CD4-positive, alpha-beta T cell (primary cell): ENCODE measurements around the gene NUDCD2. TPM values are rescaled to one million over a fixed set of nuclear protein-coding genes. Genes with fewer than 3 reads are reported as not detected.
A peak's percentile ranks its signal among the peaks of the same experiment; 100 is the strongest.

Experiments used
- ATAC-seq: fragments of 200-7000 bp; cut with Tn5 transposase; one replicate; pipeline ENCODE4 v1.10.0; 2022; ENCODE audit warnings: mild to moderate bottlenecking; ENCODE audit not compliant: poor library complexity
- CTCF ChIA-PET: fragments of 350-600 bp; sonication (Branson Sonifier 250); formaldehyde crosslinking; loops from one replicate; lab custom pipeline; 2021; ENCODE audit warnings: antibody characterized with exemption, inconsistent platforms; lab: Charles Lee
- POLR2A ChIA-PET: fragments of 350-600 bp; sonication (Branson Sonifier 250); formaldehyde crosslinking; loops from one replicate; lab custom pipeline; 2021; ENCODE audit warnings: antibody characterized with exemption, inconsistent platforms; lab: Charles Lee
- DNase-seq, 14 experiments: peaks; one replicate each; pipeline ENCODE4 v3.0.0-alpha.2; 2013 to 2020; ENCODE audit warnings: mixed read lengths in 2 of 14
- H3K27ac ChIP-seq, 2 donors: one replicate each; pipeline versions ENCODE4 v1.5.1 to v1.7.0; 2013; ENCODE audit warnings: low read length in 2 of 2, low read depth in 1 of 2, mild to moderate bottlenecking in 1 of 2
- H3K27me3 ChIP-seq, 2 experiments: 1 replicate in 1 of 2; 2 replicates in 1 of 2; pipeline versions ENCODE4 v1.6.1 to v1.7.0; 2013; ENCODE audit warnings: low read length in 2 of 2, control low read depth in 1 of 2, mild to moderate bottlenecking in 1 of 2, moderate library complexity in 1 of 2; ENCODE audit not compliant: insufficient read depth in 2 of 2, control insufficient read depth in 1 of 2
- H3K36me3 ChIP-seq: one replicate; pipeline ENCODE4 v1.6.1; 2013; ENCODE audit warnings: low read length, control low read depth; ENCODE audit not compliant: insufficient read depth
- H3K4me1 ChIP-seq: one replicate; pipeline ENCODE4 v1.6.1; 2013; ENCODE audit warnings: low read length, control low read depth; ENCODE audit not compliant: insufficient read depth
- H3K4me3 ChIP-seq: one replicate; pipeline ENCODE4 v1.5.1; 2013; ENCODE audit warnings: mild to moderate bottlenecking, low read length, moderate library complexity
- H3K9me3 ChIP-seq, 2 experiments: 1 replicate in 1 of 2; 2 replicates in 1 of 2; pipeline versions ENCODE4 v1.6.1 to v1.7.0; 2013; ENCODE audit warnings: low read length in 2 of 2, mild to moderate bottlenecking in 2 of 2, control low read depth in 1 of 2, moderate library complexity in 1 of 2; ENCODE audit not compliant: control insufficient read depth in 1 of 2, insufficient read depth in 1 of 2
- H3K27ac Mint-ChIP-seq: one replicate; pipeline ENCODE4 v1.8.0; 2020; ENCODE audit warnings: mixed read lengths
- H3K27me3 Mint-ChIP-seq: one replicate; pipeline ENCODE4 v1.8.0; 2021; ENCODE audit warnings: mixed read lengths
- H3K36me3 Mint-ChIP-seq: one replicate; pipeline ENCODE4 v1.8.0; 2021; ENCODE audit warnings: low read depth, mixed read lengths
- H3K4me1 Mint-ChIP-seq: one replicate; pipeline ENCODE4 v1.8.0; 2021; ENCODE audit warnings: low read depth, mixed read lengths
- H3K4me3 Mint-ChIP-seq: one replicate; pipeline ENCODE4 v1.8.0; 2020; ENCODE audit warnings: mild to moderate bottlenecking, mixed read lengths
- H3K9me3 Mint-ChIP-seq: one replicate; pipeline ENCODE4 v1.8.0; 2020; ENCODE audit warnings: mixed read lengths
- CTCF ChIP-seq: fragments of 200-600 bp; IDR thresholded peaks from one replicate; pipeline ENCODE4 v1.8.0; 2022; ENCODE audit warnings: antibody characterized with exemption, mild to moderate bottlenecking
- intact Hi-C, 2 experiments: fragments of 100-400 bp; cut with DNase I in 1 of 2; cut with micrococcal nuclease in 1 of 2; formaldehyde crosslinking; loops; one replicate each; pipeline versions ENCODE4 v1.15.1 to v1.9.0; 2023 to 2025; cut with DNase I, micrococcal nuclease
- total RNA-seq, 174 experiments: library from RNA in 2 of 174; stranded (reverse) in 2 of 174; gene quantifications; one replicate each; pipeline ENCODE4 v1.2.3 and lab custom pipeline; 2021 to 2026

The NUDCD2 gene
- total RNA-seq, 2 experiments from 2014 or later = 18.0 to 18.9 TPM

GRCh38 chr5:163506726-163507125, 46.8 kb upstream of the NUDCD2 start:
- Histone ChIP-seq H3K4me3 (peak overlapping the region; percentile 78), H3K4me1 (peaks cover 31% of the 10 kb centered on the region), H3K36me3 (peaks cover 1% of the 10 kb centered on the region), H3K9me3 (no peaks in the 10 kb centered on the region), H3K27me3 (no peaks in the 10 kb centered on the region), H3K27ac (peak overlapping the region; percentile 92 to 93)
- Mint-ChIP-seq H3K4me1 (peaks cover 64% of the 10 kb centered on the region), H3K27me3 (no peaks in the 10 kb centered on the region), H3K36me3 (peaks cover 46% of the 10 kb centered on the region), H3K4me3 (peak overlapping the region; percentile 98), H3K27ac (peak overlapping the region; percentile 99), H3K9me3 (no peaks in the 10 kb centered on the region)
- ChIA-PET POLR2A (interaction anchor here (1.0 to 11.3 kb wide), 3 partner anchors 20 to 47 kb away, joined by 3 to 343 read pairs (median 24); partner anchors contain the start of genes HMMR and NUDCD2), CTCF (no interaction called here)
- DNase-seq (peak in 5 of 14 experiments; percentile 8 to 48 (median 34)), ATAC-seq (peak; percentile 16)
- TF ChIP-seq CTCF = no peak
- intact Hi-C loops = no loop called here

GRCh38 chr5:163506095-163506457, 46.2 kb upstream of the NUDCD2 start:
- DNase-seq (peak in 2 of 14 experiments; percentile 13 to 20), ATAC-seq (peak; percentile 10)
- peak overlapping the region; percentile 78 for H3K4me3 ChIP-seq
- Mint-ChIP-seq H3K36me3 (peaks cover 44% of the 10 kb centered on the region), H3K4me1 (peaks cover 63% of the 10 kb centered on the region), H3K27me3 (no peaks in the 10 kb centered on the region), H3K4me3 (peak overlapping the region; percentile 98), H3K27ac (peak overlapping the region; percentile 99), H3K9me3 (no peaks in the 10 kb centered on the region)
- intact Hi-C loops = no loop called here
- no peaks in the 10 kb centered on the region for H3K9me3 ChIP-seq
- H3K27ac ChIP-seq = peak overlapping the region; percentile 92 to 93
- no peaks in the 10 kb centered on the region for H3K36me3 ChIP-seq
- peak; percentile 22 for TF ChIP-seq CTCF
- H3K27me3 ChIP-seq = no peaks in the 10 kb centered on the region
- POLR2A ChIA-PET = interaction anchor here (0.6 to 11.3 kb wide), 15 partner anchors 8 to 68 kb away, joined by 3 to 343 read pairs (median 5); partner anchors contain the start of genes CCNG1, HMMR and NUDCD2
- CTCF ChIA-PET = interaction anchor here (0.7 to 1.9 kb wide), 5 partner anchors 44 to 97 kb away, joined by 3 to 8 read pairs (median 4); partner anchors contain the start of genes HMMR and NUDCD2
- peaks cover 24% of the 10 kb centered on the region for H3K4me1 ChIP-seq

GRCh38 chr5:163505368-163506094, 45.6 kb upstream of the NUDCD2 start, which contains the start of gene MAT2B:
MAT2B (plus strand) TSS chr5:163505619; CDS start chr5:163505687, 68 bp downstream.
- H3K27me3 ChIP-seq = no peaks in the 10 kb centered on the region
- Mint-ChIP-seq H3K9me3 (no peaks in the 10 kb centered on the region), H3K27ac (peak within 1 kb of the TSS; percentile 99), H3K27me3 (no peaks in the 10 kb centered on the region), H3K4me1 (peaks cover 57% of the 10 kb centered on the region), H3K36me3 (peaks cover 39% of the 10 kb centered on the region), H3K4me3 (peak within 1 kb of the TSS; percentile 98)
- H3K9me3 ChIP-seq = no peaks in the 10 kb centered on the region
- CTCF ChIA-PET = interaction anchor here (0.7 to 1.9 kb wide), 6 partner anchors 44 to 97 kb away, joined by 3 to 8 read pairs (median 4); partner anchors contain the start of genes CCNG1, HMMR and NUDCD2
- peak within 1 kb of the TSS; percentile 92 to 93 for H3K27ac ChIP-seq
- peak; percentile 61 for TF ChIP-seq CTCF
- intact Hi-C loops = loop anchor here (1.0 to 2.0 kb wide), 3 partner anchors 45 to 68 kb away; partner anchors contain the start of genes CCNG1 (in 2 of the 2), HMMR (in 2 of the 2) and NUDCD2 (in 2 of the 2)
- DNase-seq = peak; percentile 90 to 98 (median 96)
- H3K36me3 ChIP-seq = no peaks in the 10 kb centered on the region
- ATAC-seq = peak; percentile 85
- peak within 1 kb of the TSS; percentile 78 for H3K4me3 ChIP-seq
- peaks cover 23% of the 10 kb centered on the region for H3K4me1 ChIP-seq
- POLR2A ChIA-PET = interaction anchor here (0.6 to 11.3 kb wide), 14 partner anchors 8 to 68 kb away, joined by 3 to 343 read pairs (median 6); partner anchors contain the start of genes CCNG1, HMMR and NUDCD2
